Jurkat, Clone E6-1 (cell line): Measurements from ENCODE around the gene RDH5.
A peak's percentile ranks its signal among the peaks of the same experiment; 100 is the strongest.

Experiments used
- DNase-seq: peaks from one replicate; pipeline ENCODE4 v3.0.0-alpha.2; 2011; ENCODE audit warnings: low read depth, low spot score
- H3K4me3 ChIP-seq: 2 replicates; pipeline ENCODE4 v1.5.1; 2011; ENCODE audit warnings: mild to moderate bottlenecking, low read length, control low read depth, moderate library complexity

Gene RDH5

GRCh38 chr12:55707841-55708694 lies 12.1 kb upstream of the RDH5 start, which contains the start of gene ITGA7:
Gene ITGA7, minus strand, starts transcription at chr12:55707904. Its CDS starts 222 bp downstream, at chr12:55707682.
- DNase-seq = no peak
- H3K4me3 ChIP-seq = peak within 1 kb of the TSS; percentile 46

GRCh38 chr12:55708695-55709233 lies 11.4 kb upstream of the RDH5 start:
- H3K4me3 ChIP-seq = no peak overlapping the region
- no peak for DNase-seq

DNA sequence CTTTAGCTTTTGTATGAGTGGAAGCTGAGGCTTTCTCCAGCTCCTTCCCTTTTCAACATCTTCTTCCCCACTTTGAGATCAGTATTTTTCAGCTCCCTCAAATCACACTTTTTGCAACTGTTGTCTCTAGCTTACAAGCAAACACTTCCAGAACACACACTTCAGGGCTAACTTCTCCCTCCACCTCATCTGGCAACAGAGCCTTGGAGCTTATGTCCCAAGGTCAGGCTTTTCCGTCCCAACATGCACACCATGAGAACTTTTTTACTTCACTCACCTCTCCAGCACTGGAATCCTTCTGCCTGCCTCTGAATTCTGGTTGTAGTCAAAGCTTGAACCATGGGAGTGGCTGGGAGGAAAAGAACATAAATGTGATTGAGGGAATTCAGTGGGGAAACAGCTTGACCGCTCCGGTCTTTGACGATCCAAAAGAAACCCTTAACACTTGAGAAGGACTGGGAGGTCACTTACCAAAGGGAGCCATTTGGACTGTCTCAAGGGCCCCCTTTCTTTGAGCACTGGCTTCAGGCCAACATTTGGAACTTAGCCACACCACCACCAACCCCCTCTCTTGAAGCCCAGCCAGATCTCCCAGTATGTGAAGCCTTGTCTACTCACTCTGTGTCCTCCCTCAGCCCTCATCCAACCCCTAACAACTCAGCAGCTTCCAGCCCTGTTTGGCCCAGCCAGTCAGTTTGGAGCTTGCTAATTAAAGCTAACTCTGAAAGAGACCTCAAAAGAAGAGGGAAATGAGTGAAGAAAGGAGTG lies 8.2 kb upstream of the RDH5 start:
- no peak for DNase-seq
- no peak overlapping the region for H3K4me3 ChIP-seq

GRCh38 chr12:55712700-55713415 lies 7.3 kb upstream of the RDH5 start:
- no peak overlapping the region for H3K4me3 ChIP-seq
- DNase-seq = no peak

DNA sequence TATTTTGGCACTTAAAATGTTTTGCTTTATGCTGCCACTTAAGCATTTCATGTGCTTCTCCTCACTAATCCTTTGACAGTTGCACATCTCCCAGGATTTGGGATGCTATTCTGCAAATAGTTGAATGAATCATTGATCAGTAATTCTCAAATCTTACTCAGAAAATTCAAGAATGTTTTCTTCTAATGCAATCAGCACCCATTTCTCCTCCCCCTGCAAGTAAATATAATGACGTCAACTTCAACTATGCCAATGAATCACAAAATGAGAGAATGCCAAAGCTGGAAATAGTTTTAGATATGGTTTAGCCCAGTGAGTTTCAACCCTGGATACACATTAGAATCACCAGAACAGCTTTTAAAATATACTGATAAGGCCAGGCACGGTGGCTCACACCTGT lies 6.5 kb upstream of the RDH5 start:
- H3K4me3 ChIP-seq = no peak overlapping the region
- no peak for DNase-seq

- peak overlapping the region; percentile 94 for H3K4me3 ChIP-seq
- no peak for DNase-seq
These were observed 4.9 kb upstream of the RDH5 start for GRCh38 chr12:55715169-55715764.

GRCh38 chr12:55715833-55716581 lies 4.2 kb upstream of the RDH5 start, which contains the start of gene BLOC1S1:
Gene BLOC1S1, plus strand, starts transcription at chr12:55716046. Its CDS starts 6 bp downstream, at chr12:55716052.
- peak within 1 kb of the TSS; percentile 94 for H3K4me3 ChIP-seq
- DNase-seq = peak; percentile 95

DNA sequence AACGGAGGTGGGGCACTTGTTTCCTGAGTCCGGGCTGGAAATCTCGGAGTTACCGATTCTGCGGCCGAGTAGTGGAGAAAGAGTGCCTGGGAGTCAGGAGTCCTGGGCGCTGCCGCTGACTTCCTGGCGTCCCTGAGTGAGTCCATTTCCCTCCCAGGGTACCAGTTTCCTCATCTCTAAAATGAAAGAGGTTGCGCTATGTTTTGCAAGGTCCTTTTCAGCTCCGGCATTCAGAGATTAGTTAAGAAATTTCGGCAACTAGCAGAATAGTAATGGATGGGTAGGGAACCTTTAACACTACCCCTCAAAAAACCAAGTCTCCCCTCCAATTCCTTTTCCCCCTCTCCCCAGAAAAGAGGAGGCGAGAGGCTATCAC lies 3.6 kb upstream of the RDH5 start:
- H3K4me3 ChIP-seq = peak overlapping the region; percentile 94
- no peak for DNase-seq

- H3K4me3 ChIP-seq = peak overlapping the region; percentile 94
- no peak for DNase-seq
These were observed 2.9 kb upstream of the RDH5 start for GRCh38 chr12:55717011-55718007.

- no peak overlapping the region for H3K4me3 ChIP-seq
These were observed 2.2 kb upstream of the RDH5 start for GRCh38 chr12:55718015-55718414.

GRCh38 chr12:55718624-55719275 lies 1.4 kb upstream of the RDH5 start:
- H3K4me3 ChIP-seq = no peak overlapping the region
- DNase-seq = no peak

More at GRCh38 chr12:55718015-55718414, 2.2 kb upstream of the RDH5 start:
- DNase-seq = no peak

- H3K4me3 ChIP-seq = no peak overlapping the region
- DNase-seq = no peak
These were observed 822 bp upstream of the RDH5 start for GRCh38 chr12:55719371-55719770.

GRCh38 chr12:55720894-55721444 lies 776 bp downstream of the RDH5 start:
- H3K4me3 ChIP-seq = no peak overlapping the region
- no peak for DNase-seq

DNA sequence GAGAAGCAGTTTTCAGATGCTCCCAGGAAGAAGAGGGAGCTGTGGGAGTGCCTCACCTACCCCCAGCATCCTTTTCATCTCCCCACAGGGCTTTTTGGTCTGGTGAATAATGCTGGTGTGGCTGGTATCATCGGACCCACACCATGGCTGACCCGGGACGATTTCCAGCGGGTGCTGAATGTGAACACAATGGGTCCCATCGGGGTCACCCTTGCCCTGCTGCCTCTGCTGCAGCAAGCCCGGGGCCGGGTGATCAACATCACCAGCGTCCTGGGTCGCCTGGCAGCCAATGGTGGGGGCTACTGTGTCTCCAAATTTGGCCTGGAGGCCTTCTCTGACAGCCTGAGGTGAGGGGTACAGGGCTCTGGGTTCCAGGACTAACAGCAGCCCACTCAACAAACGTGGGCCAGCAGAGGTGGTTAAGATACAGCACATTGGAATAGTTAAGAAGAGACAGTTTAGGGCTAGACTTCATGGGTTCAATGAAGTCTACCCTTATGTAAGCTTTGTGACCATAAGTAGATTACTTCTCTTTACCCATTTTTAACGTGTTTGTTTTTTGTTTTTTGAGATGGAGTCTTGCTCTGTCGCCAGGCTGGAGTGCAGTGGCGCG lies 1.5 kb downstream of the RDH5 start:
- DNase-seq = no peak
- H3K4me3 ChIP-seq = no peak overlapping the region

DNA sequence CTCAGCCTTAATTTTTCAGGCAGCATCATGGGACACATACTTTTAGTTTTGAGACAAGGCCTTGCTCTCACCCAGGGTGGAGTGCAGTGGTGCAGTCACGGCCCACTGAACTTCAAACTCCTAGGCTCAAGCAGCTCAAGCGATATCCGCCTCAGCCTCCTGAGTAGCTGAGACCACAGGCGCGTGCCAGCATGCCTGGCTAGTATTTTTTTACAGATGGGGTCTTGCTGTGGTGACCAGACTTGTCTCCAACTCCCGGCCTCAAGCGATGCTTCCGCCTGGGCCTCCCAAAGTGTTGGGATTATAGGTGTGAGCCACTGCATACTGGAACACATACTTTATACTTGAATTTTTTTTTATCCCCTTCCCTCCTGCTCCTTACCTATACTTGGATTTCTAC lies 2.8 kb downstream of the RDH5 start:
- no peak for DNase-seq
- no peak overlapping the region for H3K4me3 ChIP-seq
